Uterus (tissue), 2 donors: ENCODE results near the gene SLC8B1.

Experiments
- POLR2A ChIP-seq, 2 donors: fragments of 450-650 bp; IDR thresholded peaks; one replicate each; pipeline ENCODE4 v1.6.1; 2016; ENCODE audit warnings: antibody characterized with exemption in 2 of 2, mild to moderate bottlenecking in 1 of 2, moderate library complexity in 1 of 2
- TF ChIP-seq, protein P1 (sequence below), 4 experiments: fragments of 200-600 bp in 2 of 4; fragments of 450-650 bp in 2 of 4; sonication (generic) in 2 of 4; IDR thresholded peaks; one replicate each; pipeline ENCODE4 v1.5.1; 2016 to 2019; ENCODE audit warnings: antibody characterized with exemption in 4 of 4, mild to moderate bottlenecking in 2 of 4, moderate library complexity in 1 of 4

DNA sequence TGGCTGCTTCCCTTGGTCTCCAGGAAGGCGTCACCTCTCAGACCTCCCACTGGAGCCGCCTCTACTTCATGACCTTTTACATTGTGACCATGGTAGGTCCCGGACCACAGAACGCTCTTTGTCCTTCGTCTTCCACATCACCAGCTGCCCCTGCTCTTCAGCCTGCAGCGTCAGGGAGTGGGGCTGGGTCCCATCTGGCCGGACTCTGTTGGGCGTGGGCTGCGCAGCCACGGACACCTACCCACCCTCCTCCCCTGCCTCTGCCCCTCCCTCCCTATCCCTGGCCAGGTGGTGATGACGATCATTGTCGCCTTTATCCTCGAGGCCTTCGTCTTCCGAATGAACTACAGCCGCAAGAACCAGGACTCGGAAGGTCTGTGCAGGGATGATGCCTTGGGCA, 43.3 kb downstream of the SLC8B1 start:
- TF ChIP-seq, protein P1, sequence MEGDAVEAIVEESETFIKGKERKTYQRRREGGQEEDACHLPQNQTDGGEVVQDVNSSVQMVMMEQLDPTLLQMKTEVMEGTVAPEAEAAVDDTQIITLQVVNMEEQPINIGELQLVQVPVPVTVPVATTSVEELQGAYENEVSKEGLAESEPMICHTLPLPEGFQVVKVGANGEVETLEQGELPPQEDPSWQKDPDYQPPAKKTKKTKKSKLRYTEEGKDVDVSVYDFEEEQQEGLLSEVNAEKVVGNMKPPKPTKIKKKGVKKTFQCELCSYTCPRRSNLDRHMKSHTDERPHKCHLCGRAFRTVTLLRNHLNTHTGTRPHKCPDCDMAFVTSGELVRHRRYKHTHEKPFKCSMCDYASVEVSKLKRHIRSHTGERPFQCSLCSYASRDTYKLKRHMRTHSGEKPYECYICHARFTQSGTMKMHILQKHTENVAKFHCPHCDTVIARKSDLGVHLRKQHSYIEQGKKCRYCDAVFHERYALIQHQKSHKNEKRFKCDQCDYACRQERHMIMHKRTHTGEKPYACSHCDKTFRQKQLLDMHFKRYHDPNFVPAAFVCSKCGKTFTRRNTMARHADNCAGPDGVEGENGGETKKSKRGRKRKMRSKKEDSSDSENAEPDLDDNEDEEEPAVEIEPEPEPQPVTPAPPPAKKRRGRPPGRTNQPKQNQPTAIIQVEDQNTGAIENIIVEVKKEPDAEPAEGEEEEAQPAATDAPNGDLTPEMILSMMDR (IDR thresholded peaks at IDR 0.05): no peak
- TF ChIP-seq POLR2A (IDR thresholded peaks at IDR 0.05): no peak
